ENCODE results near the gene JUP. TPM values are rescaled to one million over a fixed set of nuclear protein-coding genes. Genes with fewer than 3 reads are reported as not detected.
A peak's percentile ranks its signal among the peaks of the same experiment; 100 is the strongest.

Gene JUP
- total and polyA plus RNA-seq, 2 donors from 2014 or later, result 148 to 223 TPM

GRCh38 chr17:41781404-41782110, 5.0 kb downstream of the JUP start:
- Histone ChIP-seq H3K27ac (ENCODE audit: low read depth in 2 of 2, low read length in 2 of 2) (peak overlapping the region; percentile 73 to 84), H3K9me3 (ENCODE audit: control insufficient read depth in 2 of 3, insufficient read depth in 1 of 3, low read length in 3 of 3) (no peaks in the 10 kb centered on the region), H3K36me3 (ENCODE audit: control insufficient read depth in 2 of 3, insufficient read depth in 3 of 3, low read length in 3 of 3) (peaks cover 0 to 4% (median 0%) of the 10 kb centered on the region in 3 donors), H3K4me1 (ENCODE audit: control insufficient read depth in 2 of 3, insufficient read depth in 2 of 3, low read depth in 1 of 3, low read length in 3 of 3) (peaks cover 4 to 44% (median 40%) of the 10 kb centered on the region in 3 donors), H3K9ac (ENCODE audit: low read length in 3 of 3) (peak overlapping the region in 1 of 3 donors; percentile 42), H3K27me3 (ENCODE audit: control insufficient read depth, insufficient read depth, low read length) (no peaks in the 10 kb centered on the region), H3K4me3 (ENCODE audit: low read length in 3 of 3) (peak overlapping the region in 1 of 3 donors; percentile 82)
- no peak for FAIRE-seq
- intact Hi-C loops (cut with DNase I), result no loop called here
- TF ChIP-seq, protein P1, sequence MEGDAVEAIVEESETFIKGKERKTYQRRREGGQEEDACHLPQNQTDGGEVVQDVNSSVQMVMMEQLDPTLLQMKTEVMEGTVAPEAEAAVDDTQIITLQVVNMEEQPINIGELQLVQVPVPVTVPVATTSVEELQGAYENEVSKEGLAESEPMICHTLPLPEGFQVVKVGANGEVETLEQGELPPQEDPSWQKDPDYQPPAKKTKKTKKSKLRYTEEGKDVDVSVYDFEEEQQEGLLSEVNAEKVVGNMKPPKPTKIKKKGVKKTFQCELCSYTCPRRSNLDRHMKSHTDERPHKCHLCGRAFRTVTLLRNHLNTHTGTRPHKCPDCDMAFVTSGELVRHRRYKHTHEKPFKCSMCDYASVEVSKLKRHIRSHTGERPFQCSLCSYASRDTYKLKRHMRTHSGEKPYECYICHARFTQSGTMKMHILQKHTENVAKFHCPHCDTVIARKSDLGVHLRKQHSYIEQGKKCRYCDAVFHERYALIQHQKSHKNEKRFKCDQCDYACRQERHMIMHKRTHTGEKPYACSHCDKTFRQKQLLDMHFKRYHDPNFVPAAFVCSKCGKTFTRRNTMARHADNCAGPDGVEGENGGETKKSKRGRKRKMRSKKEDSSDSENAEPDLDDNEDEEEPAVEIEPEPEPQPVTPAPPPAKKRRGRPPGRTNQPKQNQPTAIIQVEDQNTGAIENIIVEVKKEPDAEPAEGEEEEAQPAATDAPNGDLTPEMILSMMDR (IDR thresholded peaks at IDR 0.05; ENCODE audit: borderline replicate concordance, extremely low read depth, insufficient read depth), result no peak
- DNase-seq, result peak in 2 of 5 donors; percentile 49 to 69

- Histone ChIP-seq H3K27ac (ENCODE audit: low read depth in 2 of 2, low read length in 2 of 2) (peak overlapping the region in 1 of 2 donors; percentile 13), H3K27me3 (ENCODE audit: control insufficient read depth, insufficient read depth, low read length) (no peaks in the 10 kb centered on the region), H3K9me3 (ENCODE audit: control insufficient read depth in 2 of 3, insufficient read depth in 1 of 3, low read length in 3 of 3) (no peaks in the 10 kb centered on the region), H3K4me1 (ENCODE audit: control insufficient read depth in 2 of 3, insufficient read depth in 2 of 3, low read depth in 1 of 3, low read length in 3 of 3) (peaks cover 4 to 58% (median 56%) of the 10 kb centered on the region in 3 donors), H3K36me3 (ENCODE audit: control insufficient read depth in 2 of 3, insufficient read depth in 3 of 3, low read length in 3 of 3) (peaks cover 0 to 4% (median 2%) of the 10 kb centered on the region in 3 donors), H3K9ac (ENCODE audit: low read length in 3 of 3) (no peak overlapping the region), H3K4me3 (ENCODE audit: low read length in 3 of 3) (no peak overlapping the region)
- DNase-seq (no peak), FAIRE-seq (no peak)
- TF ChIP-seq, protein P1 (IDR thresholded peaks at IDR 0.05; ENCODE audit: borderline replicate concordance, extremely low read depth, insufficient read depth), result no peak
- intact Hi-C loops (cut with DNase I), result no loop called here
Observed at GRCh38 chr17:41779954-41780353, 6.6 kb downstream of the JUP start.

GRCh38 chr17:41777574-41778188, 8.8 kb downstream of the JUP start:
- peak overlapping the region in 1 of 3 donors; percentile 19 for H3K4me3 ChIP-seq (ENCODE audit: low read length in 3 of 3)
- no peaks in the 10 kb centered on the region for H3K27me3 ChIP-seq (ENCODE audit: control insufficient read depth, insufficient read depth, low read length)
- peak overlapping the region in 2 of 3 donors; percentile 20 to 52 for H3K9ac ChIP-seq (ENCODE audit: low read length in 3 of 3)
- FAIRE-seq (no peak), DNase-seq (peak in 4 of 5 donors; percentile 76 to 96 (median 89))
- peak overlapping the region; percentile 95 to 96 for H3K27ac ChIP-seq (ENCODE audit: low read depth in 2 of 2, low read length in 2 of 2)
- H3K9me3 ChIP-seq (ENCODE audit: control insufficient read depth in 2 of 3, insufficient read depth in 1 of 3, low read length in 3 of 3), result no peaks in the 10 kb centered on the region
- peaks cover 7 to 70% (median 63%) of the 10 kb centered on the region in 3 donors for H3K4me1 ChIP-seq (ENCODE audit: control insufficient read depth in 2 of 3, insufficient read depth in 2 of 3, low read depth in 1 of 3, low read length in 3 of 3)
- intact Hi-C loops (cut with DNase I), result no loop called here
- TF ChIP-seq, protein P1 (IDR thresholded peaks at IDR 0.05; ENCODE audit: borderline replicate concordance, extremely low read depth, insufficient read depth), result peak; percentile 12
- peaks cover 0 to 4% (median 4%) of the 10 kb centered on the region in 3 donors for H3K36me3 ChIP-seq (ENCODE audit: control insufficient read depth in 2 of 3, insufficient read depth in 3 of 3, low read length in 3 of 3)

Measured in kidney (tissue), 14 donors.